ENCODE measurements around the gene ZNF211. TPM values are rescaled to one million over a fixed set of nuclear protein-coding genes. Genes with fewer than 3 reads are reported as not detected.

Gene ZNF211
- total and polyA plus RNA-seq, 9 of the 15 experiments (the other 6 are each of a cell fraction or from before 2014, with no cell fraction given) = 1.3 to 11.6 (median 4.5) TPM

DNA sequence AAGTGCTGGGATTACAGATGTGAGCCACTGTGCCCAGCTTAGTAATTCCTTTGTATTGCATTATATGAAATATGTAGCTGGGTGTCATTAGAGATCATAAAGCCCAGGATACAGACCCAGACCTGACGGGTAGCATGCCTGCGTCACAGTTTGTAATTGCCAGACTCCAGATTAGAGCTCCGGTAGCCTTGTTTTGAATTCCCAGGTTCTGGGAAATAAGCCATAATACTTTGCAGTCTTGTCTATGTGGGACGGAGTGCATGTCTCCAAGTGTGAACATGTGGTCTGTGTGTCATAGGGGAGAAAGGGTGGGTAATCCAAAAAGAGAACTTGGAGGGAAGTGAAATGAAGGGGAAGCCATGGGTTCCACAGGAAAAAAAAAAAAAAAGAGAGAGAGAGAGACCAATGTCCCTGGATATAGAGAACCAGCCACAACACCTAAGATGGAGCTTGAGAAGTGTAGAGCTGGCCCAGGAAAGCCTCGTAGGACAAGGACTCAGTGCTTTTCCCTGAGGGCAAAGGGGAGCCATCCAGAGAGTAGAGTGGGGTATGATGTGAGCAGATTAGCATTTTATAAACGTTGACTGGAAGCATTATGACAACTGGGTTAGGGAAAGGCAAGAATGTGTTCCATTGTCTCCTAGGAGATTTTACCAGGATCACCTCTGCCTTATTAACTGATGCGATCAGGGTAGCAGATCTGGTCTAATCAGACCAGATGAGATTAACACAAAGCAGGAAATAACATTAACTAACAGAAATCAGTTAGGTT, 38.3 kb downstream of the ZNF211 start:
- Histone ChIP-seq H3K9me1 (ENCODE audit: control insufficient read depth, insufficient read depth, low read length) (no peaks in the 10 kb centered on the region), H3K9ac (ENCODE audit: insufficient read depth in 1 of 2, low read depth in 2 of 2, low read length in 2 of 2) (no peak overlapping the region), H3K27me3 (ENCODE audit: control insufficient read depth in 2 of 2, insufficient read depth in 2 of 2, low read length in 2 of 2) (peaks cover 4 to 8% of the 10 kb centered on the region in 2 experiments; a peak in 4 of 5 replicates), H3K9me3 (replicated peaks; ENCODE audit: control insufficient read depth, insufficient read depth, low read depth, low read length) (no peaks in the 10 kb centered on the region), H3K4me1 (replicated peaks in 1 of 2; ENCODE audit: control insufficient read depth in 2 of 2, insufficient read depth in 2 of 2, low read length in 2 of 2) (no peaks in the 10 kb centered on the region), H3K4me2 (ENCODE audit: insufficient read depth, low read length) (no peak overlapping the region), H3K4me3 (no peak overlapping the region), H3K27ac (ENCODE audit: extremely low read depth, low read depth, low read length) (no peak overlapping the region), H4K20me1 (replicated peaks; ENCODE audit: control insufficient read depth, insufficient read depth, low read length) (no peaks in the 10 kb centered on the region), H2AFZ (ENCODE audit: low read depth, low read length) (no peak overlapping the region), H3K79me2 (ENCODE audit: control insufficient read depth, insufficient read depth, low read length) (no peaks in the 10 kb centered on the region), H3K36me3 (ENCODE audit: control insufficient read depth, insufficient read depth, low read length) (no peaks in the 10 kb centered on the region)
- no TSS peak for BruUV-seq (replicated peaks)
- FAIRE-seq (no peak), ATAC-seq (no peak), DNase-seq (ENCODE audit: extremely low read depth in 1 of 4, low spot score in 3 of 4) (no peak)
- intact Hi-C loops (cut with micrococcal nuclease) = no loop called here
- in situ Hi-C loops (cut with MboI) = no loop called here
- WGBS (ENCODE audit: insufficient coverage, low coverage, missing lambda C conversion rate) = 0% methylated on average over 7 of the region's 7 CpGs
- ChIA-PET POLR2A (interaction anchor here (0.7 to 1.3 kb wide), 2 partner anchors 11 to 519 kb away, joined by 3 to 5 read pairs; partner anchors contain the start of gene ZNF551), CTCF (ENCODE audit: low intra/inter-chr PET ratio) (no interaction called here)
- TF ChIP-seq JUND (IDR thresholded peaks at IDR 0.05; ENCODE audit: borderline replicate concordance, low read depth, low read length) = no peak
- no peak for TF ChIP-seq JUND (tag; IDR thresholded peaks at IDR 0.05; ENCODE audit: borderline replicate concordance, low read depth, low read length)
- TF ChIP-seq HIVEP1 (CRISPR knock-in tag; IDR thresholded peaks at IDR 0.05) = no peak
- TF ChIP-seq NFE2L1 (tag; IDR thresholded peaks at IDR 0.05; ENCODE audit: borderline replicate concordance, low read depth) = no peak
- no peak for TF ChIP-seq SMARCA5 (IDR thresholded peaks at IDR 0.05)
- TF ChIP-seq, protein P1, sequence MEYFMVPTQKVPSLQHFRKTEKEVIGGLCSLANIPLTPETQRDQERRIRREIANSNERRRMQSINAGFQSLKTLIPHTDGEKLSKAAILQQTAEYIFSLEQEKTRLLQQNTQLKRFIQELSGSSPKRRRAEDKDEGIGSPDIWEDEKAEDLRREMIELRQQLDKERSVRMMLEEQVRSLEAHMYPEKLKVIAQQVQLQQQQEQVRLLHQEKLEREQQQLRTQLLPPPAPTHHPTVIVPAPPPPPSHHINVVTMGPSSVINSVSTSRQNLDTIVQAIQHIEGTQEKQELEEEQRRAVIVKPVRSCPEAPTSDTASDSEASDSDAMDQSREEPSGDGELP (CRISPR knock-in tag; IDR thresholded peaks at IDR 0.05; ENCODE audit: borderline replicate concordance) = no peak
- TF ChIP-seq MCM7 (IDR thresholded peaks at IDR 0.05) = no peak
- no peak for TF ChIP-seq HNRNPH1 (optimal IDR thresholded peaks at IDR 0.05; ENCODE audit: low read depth, low read length)
- TF ChIP-seq, protein P2, sequence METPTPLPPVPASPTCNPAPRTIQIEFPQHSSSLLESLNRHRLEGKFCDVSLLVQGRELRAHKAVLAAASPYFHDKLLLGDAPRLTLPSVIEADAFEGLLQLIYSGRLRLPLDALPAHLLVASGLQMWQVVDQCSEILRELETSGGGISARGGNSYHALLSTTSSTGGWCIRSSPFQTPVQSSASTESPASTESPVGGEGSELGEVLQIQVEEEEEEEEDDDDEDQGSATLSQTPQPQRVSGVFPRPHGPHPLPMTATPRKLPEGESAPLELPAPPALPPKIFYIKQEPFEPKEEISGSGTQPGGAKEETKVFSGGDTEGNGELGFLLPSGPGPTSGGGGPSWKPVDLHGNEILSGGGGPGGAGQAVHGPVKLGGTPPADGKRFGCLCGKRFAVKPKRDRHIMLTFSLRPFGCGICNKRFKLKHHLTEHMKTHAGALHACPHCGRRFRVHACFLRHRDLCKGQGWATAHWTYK (CRISPR knock-in tag; IDR thresholded peaks at IDR 0.05) = no peak
- no peak for TF ChIP-seq ZKSCAN1 (IDR thresholded peaks at IDR 0.05; ENCODE audit: low read depth, low read length)
- no peak for TF ChIP-seq MCM5 (IDR thresholded peaks at IDR 0.05; ENCODE audit: low read depth)
- TF ChIP-seq MEIS2 (IDR thresholded peaks at IDR 0.05; ENCODE audit: partially characterized antibody) = no peak

Data from K562 (cell line).